ENCODE results near the gene ROR1.
"Not testable (repeated sequence)": the region's sequence is repeated elsewhere in the genome, so short reads cannot be mapped to it uniquely, and the experiment has no call there.

ROR1 gene

DNA sequence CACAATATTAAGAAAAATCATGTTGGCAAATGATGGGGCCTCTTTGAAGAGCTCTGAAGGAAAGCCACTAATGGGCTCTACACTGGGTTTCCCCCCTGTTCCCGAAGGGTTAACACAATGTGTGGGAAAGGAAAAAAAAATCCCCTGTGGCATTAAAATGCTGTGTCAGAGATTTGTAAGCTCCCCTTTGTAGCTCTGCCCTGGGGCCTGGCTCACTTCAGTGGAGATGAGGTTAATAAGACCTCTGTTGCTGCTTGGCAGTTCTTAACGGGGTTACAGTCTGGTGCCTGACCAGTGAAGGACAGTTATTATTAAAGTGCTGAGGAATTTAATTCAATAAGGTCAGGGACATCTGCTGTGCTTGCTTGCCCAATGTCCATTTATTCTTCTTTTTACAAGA is 299.9 kb downstream of the ROR1 start:
- DNase-seq, result no peak

DNA sequence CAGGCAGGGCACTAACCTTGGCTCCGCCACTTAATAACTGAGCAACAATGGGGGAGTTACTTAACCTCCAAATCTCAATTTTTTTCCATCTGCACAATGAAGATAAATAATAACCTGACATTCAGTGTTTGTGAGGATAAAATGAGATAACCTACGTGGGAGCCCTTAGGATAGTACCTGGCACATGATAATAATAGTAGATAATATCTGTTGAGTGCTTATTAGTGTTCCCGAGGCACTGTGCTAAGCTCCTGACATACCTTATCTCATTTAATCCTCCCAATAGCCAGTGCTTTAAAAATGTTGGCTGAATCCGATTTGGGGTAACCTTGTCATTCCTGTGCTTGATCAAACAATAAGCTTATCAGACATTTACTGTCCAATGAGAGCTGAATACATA is 300.9 kb downstream of the ROR1 start:
- no peak for DNase-seq

DNA sequence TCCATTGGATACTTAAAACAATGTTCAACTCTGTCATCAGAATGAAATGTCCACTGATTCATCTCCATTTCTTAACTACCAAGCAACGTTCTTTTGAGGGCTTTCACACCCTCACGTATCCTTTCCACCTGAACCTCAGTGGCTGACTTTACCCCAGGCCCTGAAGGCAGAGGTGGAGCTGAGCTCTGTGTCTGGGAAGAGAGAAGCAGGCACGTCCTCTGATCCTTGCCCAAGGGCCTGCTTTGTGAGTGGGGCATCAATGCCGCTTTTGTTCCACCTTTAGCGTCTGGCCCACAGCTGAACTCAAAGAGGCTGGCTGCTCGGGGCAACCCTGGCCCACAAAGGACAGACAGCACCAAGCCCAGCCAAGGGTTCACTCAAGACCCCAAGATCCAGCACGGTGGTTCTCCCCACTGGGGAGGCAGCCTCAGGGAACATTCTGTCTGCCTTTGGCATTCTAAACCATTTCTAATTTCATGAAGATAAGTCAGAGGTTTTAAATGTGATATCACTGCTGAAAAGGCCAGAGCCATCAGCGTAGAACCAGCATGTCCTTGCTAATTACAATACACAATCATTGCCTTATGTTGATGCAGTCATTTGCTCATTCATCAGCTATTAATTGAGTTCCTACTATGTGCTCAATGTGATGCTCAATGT is 303.6 kb downstream of the ROR1 start:
- no peak for DNase-seq

DNA sequence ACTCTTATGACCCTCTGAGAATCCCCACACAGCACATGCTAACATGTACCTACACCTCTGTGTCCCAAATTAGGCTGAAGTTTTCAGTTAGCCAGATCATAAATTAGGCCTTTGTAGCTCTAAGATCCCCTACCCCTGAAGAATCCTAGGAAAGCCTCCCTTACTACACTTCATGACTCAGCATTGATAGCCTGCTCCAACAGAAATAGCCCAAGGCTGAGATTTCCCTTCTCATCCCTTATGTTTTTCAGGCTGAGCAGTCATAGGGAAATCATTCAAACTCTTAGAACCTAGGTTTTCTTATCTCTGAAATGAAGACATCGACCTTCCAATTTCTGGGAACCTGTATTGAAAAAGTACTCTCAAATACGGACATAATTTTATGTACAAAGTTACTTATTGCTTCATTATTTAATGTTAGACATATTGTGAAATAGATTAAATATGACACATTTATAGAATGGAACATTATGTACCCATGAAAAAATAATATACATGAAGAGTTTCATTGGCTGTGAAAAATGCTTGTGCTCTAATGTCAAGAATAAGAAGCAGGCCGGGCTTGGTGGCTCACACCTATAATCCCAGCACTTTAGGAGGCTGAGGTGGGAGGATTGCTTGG is 307.2 kb downstream of the ROR1 start:
- DNase-seq, result no peak

DNA sequence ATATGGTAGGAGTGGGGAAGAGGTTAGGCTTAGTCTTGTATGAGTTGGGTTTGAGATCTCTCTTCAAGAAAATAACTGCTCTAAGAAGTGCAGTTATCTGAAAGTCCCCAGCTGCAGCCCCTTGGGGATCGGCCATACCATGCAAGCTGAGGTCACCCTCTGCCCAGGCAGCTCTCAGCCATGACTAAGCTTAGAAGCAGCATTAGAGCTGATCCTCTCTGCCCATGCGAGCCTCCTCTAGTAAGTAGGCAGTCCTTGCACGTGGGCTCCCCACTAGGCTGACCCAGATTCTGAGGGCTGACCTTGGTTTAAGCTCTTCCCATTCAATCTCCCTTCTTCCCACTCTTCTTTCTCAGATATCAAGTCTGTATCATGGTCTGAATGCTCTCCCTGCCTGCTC is 308.6 kb downstream of the ROR1 start:
- DNase-seq, result no peak

DNA sequence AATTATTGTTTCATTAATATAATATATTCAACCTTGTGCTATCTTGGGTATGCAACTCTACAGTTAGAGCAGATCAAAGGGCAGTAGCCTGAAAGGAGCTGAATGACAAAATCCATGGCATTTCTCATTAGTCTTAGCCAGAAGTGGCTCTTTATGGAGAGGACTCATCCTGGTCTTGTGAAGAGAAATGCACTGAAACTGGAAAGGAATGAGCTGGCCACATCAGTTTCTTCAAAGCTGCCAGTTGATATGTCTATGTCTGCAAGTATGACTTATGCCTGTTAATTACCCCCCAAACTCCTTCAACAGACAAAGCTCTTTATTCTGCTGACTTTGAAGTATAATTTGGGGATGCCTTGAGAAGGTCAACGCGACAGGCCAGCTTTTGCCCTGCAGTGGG is 310.6 kb downstream of the ROR1 start:
- DNase-seq, result no peak

DNA sequence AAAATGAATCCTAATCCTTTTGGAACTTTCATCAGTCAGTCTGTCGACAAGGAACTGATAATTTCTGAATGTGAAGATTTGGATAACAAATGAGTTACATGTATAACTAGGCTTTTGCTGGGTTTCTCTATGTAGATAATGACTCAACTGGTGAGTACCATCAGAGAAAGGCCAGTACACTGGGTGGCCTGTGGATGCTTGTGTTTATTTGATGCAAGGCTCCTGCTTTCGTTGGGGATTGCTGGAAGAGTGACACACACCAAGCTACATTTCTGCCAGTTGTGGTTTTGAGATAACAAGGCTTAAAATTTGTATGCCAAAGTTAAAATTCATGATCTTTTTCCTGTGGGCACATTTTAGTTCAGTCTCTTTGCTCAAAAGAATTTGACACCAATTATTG is 314.0 kb downstream of the ROR1 start:
- no peak for DNase-seq

DNA sequence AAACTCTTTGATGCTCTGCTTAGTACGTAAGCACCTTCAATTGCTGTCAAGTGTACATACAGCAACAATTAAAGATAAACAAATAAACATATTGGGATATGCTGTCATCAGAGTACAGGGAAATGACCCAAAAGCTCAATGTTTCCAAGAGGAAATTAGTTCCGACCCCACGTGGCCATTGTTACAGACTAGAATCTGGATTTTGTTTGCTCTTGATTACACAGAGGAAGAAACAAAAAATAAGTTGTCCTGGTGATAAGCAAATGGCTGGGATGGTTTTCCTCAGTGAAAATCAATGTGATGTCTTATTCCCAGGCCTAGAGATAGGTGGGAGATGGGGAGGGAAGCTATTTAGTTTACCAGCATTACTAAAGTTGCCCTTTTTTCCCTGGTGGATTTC is 316.6 kb downstream of the ROR1 start:
- DNase-seq, result no peak

DNA sequence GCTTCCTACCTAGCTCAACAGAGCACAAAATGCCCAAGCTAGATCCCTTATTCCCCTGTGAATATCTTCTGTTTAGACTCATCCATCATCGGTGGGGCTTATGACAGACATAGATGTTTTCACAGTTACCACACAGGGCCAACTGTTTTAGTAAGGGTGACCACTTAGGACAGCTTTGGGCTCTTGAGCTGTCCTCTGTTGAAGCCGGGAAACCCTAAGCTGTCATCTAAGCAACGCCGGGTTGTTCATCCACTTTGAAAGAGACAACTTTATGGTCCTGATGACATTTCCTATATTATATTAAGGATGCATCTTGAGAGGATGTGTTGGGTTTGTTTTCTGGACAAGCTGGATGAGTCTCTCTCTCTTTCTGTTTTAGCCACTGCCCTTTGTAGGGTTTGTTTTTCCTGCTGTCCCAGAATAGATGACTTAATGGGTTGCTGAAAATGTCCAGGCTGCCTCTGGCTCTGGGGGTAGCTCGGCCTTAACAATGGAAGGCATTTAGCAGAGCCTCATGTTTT is 319.1 kb downstream of the ROR1 start:
- no peak for DNase-seq

DNA sequence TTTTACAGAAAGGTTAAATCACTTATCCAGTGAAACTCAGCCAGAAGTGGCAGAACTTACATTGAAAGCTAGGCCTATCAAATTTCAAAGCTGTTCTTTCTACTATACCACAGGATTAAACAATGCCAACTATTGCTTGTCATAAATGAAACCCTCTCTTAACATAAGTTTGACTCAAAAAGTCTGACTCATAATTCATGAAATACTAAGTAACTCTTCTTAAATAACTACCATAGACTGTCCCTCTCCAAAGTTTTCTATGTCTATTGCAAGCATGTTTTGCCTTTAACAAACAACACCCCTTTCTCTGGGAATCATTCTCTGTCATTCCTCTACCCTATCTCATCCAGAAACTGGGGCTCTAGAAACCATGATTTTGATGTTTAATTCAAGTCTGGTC is 320.1 kb downstream of the ROR1 start:
- no peak for DNase-seq

DNA sequence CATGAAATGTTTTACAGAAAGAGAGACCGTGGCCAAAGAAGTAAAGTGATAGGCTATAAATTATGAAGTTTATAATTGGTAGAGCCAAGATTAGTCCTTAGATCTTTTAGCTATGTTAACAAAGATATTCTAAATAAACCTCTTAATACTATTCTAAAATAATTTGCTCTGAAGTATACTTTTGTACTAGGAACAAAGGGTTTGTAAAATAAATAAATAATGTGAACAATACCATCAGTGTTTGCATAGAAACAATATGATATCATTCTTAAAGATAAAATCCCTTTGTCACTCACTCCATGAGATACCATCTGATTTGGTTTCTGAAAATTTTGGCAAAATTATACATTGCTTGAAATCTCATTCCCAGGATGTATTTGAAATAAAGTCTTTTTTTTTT is 322.0 kb downstream of the ROR1 start:
- no peak for DNase-seq

DNA sequence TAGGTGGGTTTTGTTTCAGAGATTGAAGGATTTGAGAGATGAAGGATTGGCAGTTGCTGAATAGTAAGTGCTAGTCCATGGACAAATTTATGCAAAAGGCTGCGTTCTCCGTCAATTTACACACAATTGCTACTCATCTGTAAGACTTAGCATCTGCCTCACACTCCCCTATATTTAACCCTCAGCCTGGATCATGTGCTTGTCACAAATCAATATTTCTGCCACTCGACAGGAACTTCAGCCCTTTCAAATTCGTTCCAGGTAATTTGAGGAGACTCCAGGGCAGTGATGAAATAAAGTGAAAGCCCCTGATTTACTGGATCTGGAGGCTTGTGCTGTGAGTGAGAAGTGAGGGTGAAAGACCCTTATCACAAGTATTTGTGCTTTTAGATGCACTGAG is 324.0 kb downstream of the ROR1 start:
- DNase-seq, result no peak

DNA sequence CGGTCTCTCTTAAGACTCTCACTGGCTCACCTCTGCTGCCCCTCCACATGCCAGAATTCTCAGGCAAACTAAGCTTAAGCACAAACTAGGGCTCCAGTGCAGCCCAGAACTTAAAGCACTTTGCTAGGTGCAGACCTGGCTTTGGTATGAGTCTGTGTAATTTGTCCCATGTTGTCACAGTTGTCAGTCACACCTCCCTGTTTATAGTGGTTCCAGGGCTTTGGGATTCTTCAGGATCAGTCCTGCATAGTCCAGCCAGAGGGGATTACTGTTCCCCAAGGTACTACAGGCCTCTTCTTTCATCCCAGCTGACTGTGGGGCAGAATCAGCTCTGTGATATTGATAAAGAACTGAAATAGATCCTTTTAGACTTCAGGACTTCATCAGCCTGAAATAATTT is 324.6 kb downstream of the ROR1 start:
- DNase-seq, result no peak

DNA sequence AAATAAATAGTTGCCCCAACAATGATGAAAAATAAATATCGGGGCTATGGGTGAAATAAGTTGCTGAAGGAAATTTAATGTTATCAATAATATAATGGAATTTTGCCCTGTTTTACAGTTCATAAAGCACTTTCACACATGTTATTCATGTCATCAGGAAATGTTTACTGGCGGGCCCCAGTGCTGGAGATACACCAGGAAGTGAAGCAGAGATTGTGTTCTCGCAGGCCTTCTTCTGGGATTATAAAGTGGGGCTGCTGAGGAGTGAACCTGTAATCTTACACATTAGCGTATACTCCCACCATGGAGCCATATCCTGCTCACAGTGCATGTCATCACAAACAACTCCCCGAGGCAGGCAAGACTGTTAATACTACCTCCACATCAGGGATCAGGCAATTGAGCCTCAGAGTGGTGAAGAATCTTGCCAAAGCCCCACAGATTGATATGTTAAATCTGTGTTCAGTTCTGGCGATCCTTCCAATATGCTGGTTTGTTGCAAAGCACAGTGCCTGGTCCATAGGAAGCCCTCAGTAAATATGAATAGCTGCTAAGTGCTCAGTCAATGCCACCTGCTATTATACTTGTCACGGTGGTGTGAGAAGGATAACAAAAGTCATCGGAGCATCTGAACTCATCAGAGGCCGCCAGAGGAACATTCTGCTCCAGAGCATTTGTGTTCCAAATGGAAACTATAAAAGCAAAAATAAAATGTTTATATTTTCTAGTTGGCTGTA is 325.2 kb downstream of the ROR1 start:
- DNase-seq, result no peak

DNA sequence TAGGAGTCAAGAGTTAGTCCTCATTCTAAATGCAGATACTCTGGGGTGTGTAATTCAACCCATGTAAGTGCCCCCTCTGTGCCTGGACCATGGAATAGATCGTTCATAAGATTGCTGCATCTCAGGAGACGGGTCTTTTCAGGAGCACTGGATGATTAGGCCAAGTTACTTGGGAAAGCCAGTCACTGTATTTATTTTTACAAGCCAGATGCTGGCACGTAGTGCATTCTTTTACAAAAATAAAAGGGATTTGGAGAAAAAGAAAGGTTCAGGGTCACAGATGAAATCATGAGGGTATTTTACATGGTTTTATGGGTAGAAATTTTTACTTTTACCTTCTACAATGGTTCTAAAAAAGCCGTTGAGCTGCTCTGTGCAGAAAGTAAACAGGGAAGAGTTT is 327.0 kb downstream of the ROR1 start:
- DNase-seq, result no peak

DNA sequence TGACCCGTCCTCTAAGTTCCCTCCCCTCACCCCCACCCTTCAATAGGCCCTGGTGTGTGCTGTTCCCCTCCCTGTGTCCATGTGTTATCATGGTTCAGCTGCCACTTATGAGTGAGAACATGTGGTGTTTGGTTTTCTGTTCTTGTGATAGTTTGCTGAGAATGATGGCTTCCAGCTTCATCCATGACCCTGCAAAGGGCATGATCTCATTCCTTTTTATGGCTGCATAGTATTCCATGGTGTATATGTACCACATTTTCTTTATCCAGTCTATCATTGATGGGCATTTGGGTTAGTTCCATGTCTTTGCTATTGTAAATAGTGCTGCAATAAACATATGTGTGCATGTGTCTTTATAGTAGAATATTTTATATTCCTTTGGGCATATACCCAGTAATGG is 330.8 kb downstream of the ROR1 start:
- not testable (repeated sequence) for DNase-seq

DNA sequence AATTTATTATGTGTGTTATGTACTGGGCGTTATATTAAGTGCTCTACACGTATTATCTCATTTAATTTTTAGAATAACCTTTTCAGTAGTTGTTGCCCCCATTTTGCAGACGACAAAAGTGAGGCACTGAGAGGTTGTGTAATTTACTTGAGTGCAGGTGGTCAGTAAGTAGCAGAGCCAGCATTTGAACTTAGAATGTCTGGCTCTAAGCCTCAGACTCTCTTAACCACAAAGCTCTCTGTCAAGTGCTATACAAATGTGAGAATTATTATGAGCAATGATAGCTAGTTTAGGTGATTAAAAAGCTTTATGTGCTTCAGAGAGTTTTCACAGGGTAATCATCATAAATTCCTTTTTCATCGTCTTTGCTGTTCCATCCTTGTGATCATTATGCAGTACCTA is 333.3 kb downstream of the ROR1 start:
- no peak for DNase-seq

DNA sequence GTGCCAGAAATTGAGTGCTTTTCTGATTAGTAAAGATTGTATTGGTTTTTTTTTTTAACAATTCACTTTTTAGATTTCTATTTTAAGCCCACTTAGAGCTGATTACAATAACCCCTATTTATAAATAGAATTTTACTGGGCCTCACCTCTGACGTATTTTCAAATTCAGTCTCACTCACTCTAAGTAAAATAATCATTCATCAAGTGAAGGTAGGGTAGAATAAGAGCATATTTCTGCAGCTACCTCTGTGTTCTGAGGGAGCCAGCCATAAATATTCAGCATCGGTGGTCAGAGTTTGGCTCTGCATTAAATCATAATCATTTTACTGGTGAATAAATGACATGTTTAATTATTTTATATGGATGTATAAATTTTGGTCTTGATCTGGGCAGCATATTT is 333.8 kb downstream of the ROR1 start:
- no peak for DNase-seq

DNA sequence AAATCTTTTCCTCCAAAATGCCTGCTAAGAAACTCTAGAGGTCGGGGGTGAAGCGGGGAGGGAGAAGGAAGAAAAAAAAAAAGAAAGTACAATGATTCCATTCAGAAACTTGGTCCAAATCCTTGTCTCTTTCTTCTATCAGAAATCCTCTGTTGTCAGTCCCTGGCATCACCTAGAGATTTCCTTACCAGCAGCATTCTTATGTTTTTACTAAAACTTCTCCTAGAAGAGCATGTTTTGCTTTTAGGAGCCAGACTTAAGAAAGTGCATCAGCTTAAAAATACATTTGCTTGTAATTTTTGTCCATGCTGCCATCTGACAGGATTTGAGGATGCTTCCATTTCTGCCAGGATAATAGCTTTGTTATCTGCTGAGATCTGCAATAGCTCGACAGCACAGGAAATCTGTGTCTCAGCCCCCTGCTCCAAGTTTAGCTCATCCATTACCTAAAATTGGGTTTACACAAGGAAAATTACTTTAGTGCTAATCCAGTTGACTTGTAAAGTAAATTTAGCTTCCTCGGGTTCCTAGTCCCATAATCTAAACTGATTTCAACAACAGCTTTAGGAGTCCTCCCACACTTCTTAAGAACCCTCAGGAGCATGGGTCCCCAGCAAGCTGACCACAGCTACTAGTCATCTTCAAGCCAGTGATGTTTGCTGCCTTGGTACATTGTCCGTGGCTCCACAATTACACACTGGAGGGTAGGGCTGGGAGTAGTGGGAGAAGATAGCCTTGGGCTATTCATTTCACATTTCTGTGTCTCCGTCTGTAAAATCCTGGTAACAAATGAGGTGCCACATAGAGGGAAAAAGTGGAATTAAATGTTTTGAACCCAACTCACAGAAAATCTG is 337.3 kb downstream of the ROR1 start:
- no peak for DNase-seq

DNA sequence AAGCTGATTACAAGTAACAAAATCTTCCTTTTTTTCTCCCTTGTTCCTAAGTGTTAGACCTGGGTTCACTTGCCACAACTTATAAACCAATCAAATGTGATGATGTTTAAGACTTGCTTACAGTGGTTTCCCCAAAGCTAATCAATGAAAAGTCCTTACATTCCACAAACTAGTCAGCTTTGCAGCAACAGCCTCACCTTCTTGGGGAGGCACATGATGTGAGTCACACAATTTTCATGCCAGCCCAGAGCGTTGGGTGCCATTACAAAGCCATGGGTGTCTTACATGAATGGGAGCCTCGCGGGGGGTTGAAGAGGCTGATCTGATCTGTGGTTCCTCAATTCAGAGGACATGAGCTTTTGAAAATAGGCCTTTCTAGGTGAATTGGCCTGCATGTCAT is 338.0 kb downstream of the ROR1 start:
- no peak for DNase-seq

DNA sequence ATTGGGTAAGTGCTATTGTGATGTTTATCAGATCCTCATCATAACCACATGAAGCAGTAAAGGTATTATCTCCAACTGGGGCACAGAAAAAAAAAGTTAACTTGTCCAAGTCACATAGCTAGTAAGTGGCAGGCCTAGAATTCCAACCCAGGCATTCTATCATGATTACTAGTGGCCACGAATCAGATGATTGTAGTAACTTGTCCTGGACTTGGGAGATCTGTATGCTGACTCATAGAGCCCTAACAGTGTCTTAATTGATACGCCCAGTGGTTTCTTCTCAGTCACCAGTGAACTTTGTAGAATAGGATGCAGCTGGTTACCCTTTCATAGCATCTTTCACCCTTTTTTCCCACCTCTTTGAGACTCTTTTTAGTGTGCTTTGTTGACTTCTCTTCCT is 338.5 kb downstream of the ROR1 start:
- no peak for DNase-seq

DNA sequence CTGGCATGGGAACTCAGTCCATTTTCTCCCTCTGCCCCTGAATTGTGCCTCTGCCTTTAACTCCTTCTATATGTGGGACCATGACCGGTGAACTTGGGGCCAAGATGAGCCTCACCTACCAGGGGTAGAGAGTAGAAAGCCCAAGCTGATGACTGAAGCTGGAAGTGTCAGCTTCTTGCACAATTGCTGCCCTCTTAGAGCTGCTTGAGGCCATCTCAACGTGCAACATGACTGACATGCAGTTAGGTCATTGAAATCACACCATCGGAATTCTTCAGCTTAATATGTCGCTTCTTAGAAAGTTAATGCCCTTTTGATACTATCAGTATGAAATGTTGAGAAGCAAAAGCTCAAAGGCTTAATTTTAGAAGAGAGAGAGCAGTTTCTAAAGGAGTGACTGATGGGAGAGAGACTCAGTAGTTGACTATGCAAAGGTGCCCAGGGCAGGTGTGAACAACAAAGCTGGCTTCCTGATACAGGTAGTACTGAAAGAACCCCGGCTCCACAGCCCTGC is 340.3 kb downstream of the ROR1 start:
- no peak for DNase-seq

DNA sequence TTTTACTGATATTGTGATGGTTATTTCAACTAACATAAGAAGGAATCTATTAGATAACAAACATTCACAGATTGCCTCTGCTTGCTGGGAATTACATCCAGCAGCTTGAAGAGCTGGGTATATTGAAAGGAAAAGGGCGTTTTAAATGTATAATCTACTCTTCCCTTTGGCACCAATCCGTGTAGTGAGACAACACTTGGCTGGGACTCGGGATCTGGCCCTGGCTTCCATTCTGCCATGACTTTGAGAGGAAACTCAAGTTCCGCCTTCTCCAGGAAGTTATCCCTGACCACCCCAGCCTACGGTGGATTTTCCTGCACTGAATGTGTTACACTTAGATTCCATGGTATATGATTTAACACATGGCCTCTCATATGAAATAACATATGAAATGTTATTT is 342.7 kb downstream of the ROR1 start:
- no peak for DNase-seq

Measured in COR-L47 (cell line).